ENCODE results near the gene HPN. TPM values are rescaled to one million over a fixed set of nuclear protein-coding genes. Genes with fewer than 3 reads are reported as not detected.

HPN gene
- total and polyA plus RNA-seq, 2 experiments from 2014 or later: 21.3 to 36.2 TPM

DNA sequence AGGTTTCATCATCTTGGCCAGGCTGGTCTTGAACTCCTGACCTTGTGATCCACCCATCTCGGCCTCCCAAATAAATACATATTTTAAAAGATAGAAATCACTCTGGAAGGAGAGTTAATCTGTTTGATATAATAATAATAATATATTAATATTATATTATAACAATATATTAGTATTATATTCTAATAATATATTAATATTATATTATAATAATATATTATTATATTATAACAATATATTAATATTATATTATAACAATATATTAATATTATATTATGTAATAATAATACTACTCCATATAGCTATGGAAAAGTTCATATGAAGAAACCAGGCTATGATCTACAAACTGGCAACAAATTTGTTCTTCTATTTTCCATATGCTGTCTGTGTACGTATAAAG lies 16.8 kb downstream of the HPN start:
- H3K36me3 ChIP-seq: no peaks in the 10 kb centered on the region
- TF ChIP-seq, protein P1, sequence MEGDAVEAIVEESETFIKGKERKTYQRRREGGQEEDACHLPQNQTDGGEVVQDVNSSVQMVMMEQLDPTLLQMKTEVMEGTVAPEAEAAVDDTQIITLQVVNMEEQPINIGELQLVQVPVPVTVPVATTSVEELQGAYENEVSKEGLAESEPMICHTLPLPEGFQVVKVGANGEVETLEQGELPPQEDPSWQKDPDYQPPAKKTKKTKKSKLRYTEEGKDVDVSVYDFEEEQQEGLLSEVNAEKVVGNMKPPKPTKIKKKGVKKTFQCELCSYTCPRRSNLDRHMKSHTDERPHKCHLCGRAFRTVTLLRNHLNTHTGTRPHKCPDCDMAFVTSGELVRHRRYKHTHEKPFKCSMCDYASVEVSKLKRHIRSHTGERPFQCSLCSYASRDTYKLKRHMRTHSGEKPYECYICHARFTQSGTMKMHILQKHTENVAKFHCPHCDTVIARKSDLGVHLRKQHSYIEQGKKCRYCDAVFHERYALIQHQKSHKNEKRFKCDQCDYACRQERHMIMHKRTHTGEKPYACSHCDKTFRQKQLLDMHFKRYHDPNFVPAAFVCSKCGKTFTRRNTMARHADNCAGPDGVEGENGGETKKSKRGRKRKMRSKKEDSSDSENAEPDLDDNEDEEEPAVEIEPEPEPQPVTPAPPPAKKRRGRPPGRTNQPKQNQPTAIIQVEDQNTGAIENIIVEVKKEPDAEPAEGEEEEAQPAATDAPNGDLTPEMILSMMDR (IDR thresholded peaks at IDR 0.05; ENCODE audit: low read depth, low read length): no peak

GRCh38 chr19:35059006-35059798 lies 17.7 kb downstream of the HPN start:
- TF ChIP-seq, protein P1 (IDR thresholded peaks at IDR 0.05; ENCODE audit: low read depth, low read length): no peak
- peaks cover 8% of the 10 kb centered on the region for H3K4me1 ChIP-seq (ENCODE audit: low read depth)
- no peaks in the 10 kb centered on the region for H3K36me3 ChIP-seq
- no peaks in the 10 kb centered on the region for H3K27me3 ChIP-seq
- no peak overlapping the region for H3K27ac ChIP-seq
- H3K9me3 ChIP-seq (ENCODE audit: low read depth): no peaks in the 10 kb centered on the region
- no peak for DNase-seq (ENCODE audit: low read depth in 1 of 2, low spot score in 1 of 2)
- no peak overlapping the region for H3K4me3 ChIP-seq

More for the DNA sequence above, 16.8 kb downstream of the HPN start:
- Histone ChIP-seq H3K27ac (no peak overlapping the region), H3K4me3 (no peak overlapping the region), H3K4me1 (ENCODE audit: low read depth) (peaks cover 8% of the 10 kb centered on the region), H3K27me3 (no peaks in the 10 kb centered on the region), H3K9me3 (ENCODE audit: low read depth) (no peaks in the 10 kb centered on the region)
- no peak for DNase-seq (ENCODE audit: low read depth in 1 of 2, low spot score in 1 of 2)

GRCh38 chr19:35059799-35060091 lies 18.2 kb downstream of the HPN start:
- H3K27me3 ChIP-seq: no peaks in the 10 kb centered on the region
- TF ChIP-seq, protein P1 (IDR thresholded peaks at IDR 0.05; ENCODE audit: low read depth, low read length): no peak
- no peak overlapping the region for H3K27ac ChIP-seq
- no peaks in the 10 kb centered on the region for H3K9me3 ChIP-seq (ENCODE audit: low read depth)
- H3K36me3 ChIP-seq: no peaks in the 10 kb centered on the region
- no peak overlapping the region for H3K4me3 ChIP-seq
- no peak for DNase-seq (ENCODE audit: low read depth in 1 of 2, low spot score in 1 of 2)
- H3K4me1 ChIP-seq (ENCODE audit: low read depth): peaks cover 8% of the 10 kb centered on the region

DNA sequence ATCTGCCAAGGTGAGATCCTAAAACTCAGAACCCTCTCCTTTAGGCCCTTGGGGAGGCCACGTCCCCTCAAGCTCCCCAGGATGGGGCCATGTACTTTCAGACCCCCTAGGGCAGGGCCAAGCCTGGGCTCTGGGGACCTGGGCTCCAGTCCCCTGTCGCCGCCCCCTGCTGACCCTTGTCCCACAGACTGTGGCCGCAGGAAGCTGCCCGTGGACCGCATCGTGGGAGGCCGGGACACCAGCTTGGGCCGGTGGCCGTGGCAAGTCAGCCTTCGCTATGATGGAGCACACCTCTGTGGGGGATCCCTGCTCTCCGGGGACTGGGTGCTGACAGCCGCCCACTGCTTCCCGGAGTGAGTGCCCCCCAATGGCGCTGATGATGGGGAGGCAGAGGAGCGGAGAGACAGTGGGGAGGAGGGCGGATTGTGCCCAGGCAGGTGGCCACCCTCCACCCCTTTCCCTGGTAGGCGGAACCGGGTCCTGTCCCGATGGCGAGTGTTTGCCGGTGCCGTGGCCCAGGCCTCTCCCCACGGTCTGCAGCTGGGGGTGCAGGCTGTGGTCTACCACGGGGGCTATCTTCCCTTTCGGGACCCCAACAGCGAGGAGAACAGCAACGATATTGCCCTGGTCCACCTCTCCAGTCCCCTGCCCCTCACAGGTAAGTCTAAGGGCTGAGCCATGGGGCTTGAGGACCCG lies 18.8 kb downstream of the HPN start:
- Histone ChIP-seq H3K27me3 (no peaks in the 10 kb centered on the region), H3K9me3 (ENCODE audit: low read depth) (no peaks in the 10 kb centered on the region), H3K4me3 (no peak overlapping the region), H3K36me3 (no peaks in the 10 kb centered on the region), H3K27ac (no peak overlapping the region), H3K4me1 (ENCODE audit: low read depth) (peaks cover 8% of the 10 kb centered on the region)
- DNase-seq (ENCODE audit: low read depth in 1 of 2, low spot score in 1 of 2): no peak
- TF ChIP-seq, protein P1 (IDR thresholded peaks at IDR 0.05; ENCODE audit: low read depth, low read length): no peak

DNA sequence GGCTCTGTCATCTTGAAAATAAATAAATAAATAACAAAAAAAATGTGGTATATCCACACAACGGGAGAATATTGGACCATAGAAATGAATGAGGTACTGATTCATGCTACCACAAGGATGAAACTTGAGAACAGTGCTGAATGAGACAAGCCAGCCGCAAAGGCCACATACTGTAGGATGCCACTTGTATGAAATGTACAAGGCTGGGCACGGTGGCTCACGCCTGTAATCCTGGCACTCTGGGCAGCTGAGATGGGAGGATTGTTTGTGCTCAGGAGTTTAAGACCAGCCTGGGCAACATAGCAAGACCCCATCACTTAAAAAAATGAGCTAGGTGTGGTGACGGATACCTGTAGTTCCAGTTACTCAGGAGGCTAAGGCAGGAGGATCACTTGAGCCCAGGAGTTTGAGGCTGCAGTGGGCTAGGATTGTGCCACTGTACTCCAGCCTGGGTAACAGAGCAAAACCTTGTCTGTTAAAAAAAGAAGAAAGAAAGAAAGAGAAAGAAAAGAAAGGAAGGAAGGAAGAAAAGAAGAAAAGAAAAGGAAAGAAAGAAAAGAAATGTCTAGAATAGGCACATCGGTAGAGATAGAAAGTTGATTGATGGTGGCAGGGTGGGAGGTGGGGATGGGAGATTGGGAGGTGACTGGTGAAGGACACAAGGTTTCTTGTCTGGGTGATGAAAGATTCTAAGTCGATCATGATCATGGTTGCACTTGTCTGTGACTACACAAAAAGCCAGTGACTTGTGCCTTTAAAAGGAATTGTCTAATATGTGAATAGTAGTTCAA lies 20.3 kb downstream of the HPN start:
- H3K36me3 ChIP-seq: no peaks in the 10 kb centered on the region
- no peak for DNase-seq (ENCODE audit: low read depth in 1 of 2, low spot score in 1 of 2)
- no peaks in the 10 kb centered on the region for H3K27me3 ChIP-seq
- peaks cover 3% of the 10 kb centered on the region for H3K4me1 ChIP-seq (ENCODE audit: low read depth)
- no peak overlapping the region for H3K4me3 ChIP-seq
- TF ChIP-seq, protein P1 (IDR thresholded peaks at IDR 0.05; ENCODE audit: low read depth, low read length): no peak
- H3K27ac ChIP-seq: no peak overlapping the region
- no peaks in the 10 kb centered on the region for H3K9me3 ChIP-seq (ENCODE audit: low read depth)

Data from cardiac muscle cell (in vitro differentiated cells and primary cell).